ENCODE measurements around the gene RPL29.

DNA sequence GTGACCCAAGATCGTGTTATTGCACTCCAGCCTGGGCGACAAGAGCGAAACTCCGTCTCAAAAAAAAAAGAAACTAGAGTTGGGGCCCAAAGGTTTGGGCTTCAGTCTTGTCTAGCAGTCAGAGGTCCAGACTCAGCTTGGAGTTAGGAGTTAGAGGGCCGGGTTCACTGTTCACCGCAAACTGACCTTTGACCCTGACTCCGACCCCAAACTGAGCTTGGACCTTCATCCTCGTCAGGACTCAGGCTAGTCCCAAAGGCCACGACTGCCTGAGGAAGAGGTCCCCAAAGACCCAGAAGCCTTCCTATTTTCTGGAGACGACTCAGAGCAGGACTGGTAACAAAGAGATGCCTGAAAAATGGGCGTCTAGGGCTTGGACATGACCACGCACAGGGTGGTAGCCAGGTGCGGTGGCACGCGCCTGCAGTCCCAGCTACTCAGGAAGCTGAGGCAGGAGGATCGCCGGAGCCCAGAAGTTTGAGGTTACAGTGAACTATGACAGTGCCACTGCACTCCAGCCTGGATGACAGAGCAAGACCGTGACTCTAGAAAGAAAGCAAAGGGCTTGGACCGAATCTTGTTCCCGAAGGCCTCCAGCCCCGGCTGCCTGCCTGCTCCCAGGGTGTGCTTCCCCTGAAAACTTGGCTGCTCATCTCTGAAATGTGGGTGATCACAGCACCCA, 22.8 kb upstream of the RPL29 start:
- TF ChIP-seq, protein P1, sequence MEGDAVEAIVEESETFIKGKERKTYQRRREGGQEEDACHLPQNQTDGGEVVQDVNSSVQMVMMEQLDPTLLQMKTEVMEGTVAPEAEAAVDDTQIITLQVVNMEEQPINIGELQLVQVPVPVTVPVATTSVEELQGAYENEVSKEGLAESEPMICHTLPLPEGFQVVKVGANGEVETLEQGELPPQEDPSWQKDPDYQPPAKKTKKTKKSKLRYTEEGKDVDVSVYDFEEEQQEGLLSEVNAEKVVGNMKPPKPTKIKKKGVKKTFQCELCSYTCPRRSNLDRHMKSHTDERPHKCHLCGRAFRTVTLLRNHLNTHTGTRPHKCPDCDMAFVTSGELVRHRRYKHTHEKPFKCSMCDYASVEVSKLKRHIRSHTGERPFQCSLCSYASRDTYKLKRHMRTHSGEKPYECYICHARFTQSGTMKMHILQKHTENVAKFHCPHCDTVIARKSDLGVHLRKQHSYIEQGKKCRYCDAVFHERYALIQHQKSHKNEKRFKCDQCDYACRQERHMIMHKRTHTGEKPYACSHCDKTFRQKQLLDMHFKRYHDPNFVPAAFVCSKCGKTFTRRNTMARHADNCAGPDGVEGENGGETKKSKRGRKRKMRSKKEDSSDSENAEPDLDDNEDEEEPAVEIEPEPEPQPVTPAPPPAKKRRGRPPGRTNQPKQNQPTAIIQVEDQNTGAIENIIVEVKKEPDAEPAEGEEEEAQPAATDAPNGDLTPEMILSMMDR (IDR thresholded peaks at IDR 0.05; ENCODE audit: low read length), result no peak
- TF ChIP-seq EZH2 (IDR thresholded peaks at IDR 0.05; ENCODE audit: borderline replicate concordance, low read length), result no peak
